Measurements from ENCODE around the gene RRP1. TPM values are rescaled to one million over a fixed set of nuclear protein-coding genes. Genes with fewer than 3 reads are reported as not detected.

The RRP1 gene
- total RNA-seq, 4 donors from 2014 or later = 11.1 to 32.2 (median 12.9) TPM

DNA sequence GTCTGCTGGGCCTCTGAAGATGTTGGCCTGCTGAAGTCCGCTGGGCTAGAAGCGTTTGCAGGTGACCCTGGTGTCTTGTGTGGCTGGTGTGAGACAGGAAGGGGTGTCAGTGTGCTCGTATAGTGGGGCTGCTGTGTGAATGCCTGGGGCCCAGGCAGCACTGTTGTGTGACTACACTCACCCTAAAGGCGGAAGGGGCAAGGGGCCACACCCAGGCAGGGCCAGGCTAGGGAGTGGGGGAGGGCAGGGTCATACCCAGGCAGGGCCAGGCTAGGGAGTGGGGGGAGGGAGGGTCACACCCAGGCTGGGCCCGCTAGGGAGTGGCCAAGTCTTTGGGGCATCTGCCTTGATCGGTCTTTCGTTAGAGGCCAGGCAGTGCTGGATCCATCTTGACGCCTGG is 45.4 kb upstream of the RRP1 start:
- DNase-seq = no peak
- Histone ChIP-seq H3K27me3 (no peaks in the 10 kb centered on the region), H3K27ac (no peak overlapping the region), H3K9me3 (no peaks in the 10 kb centered on the region), H3K4me1 (peaks cover 0 to 12% (median 0%) of the 10 kb centered on the region in 4 donors), H3K4me3 (no peak overlapping the region), H3K36me3 (peaks cover 0 to 67% (median 0%) of the 10 kb centered on the region in 3 donors)
- TF ChIP-seq POLR2A (IDR thresholded peaks at IDR 0.05) = no peak
- TF ChIP-seq, protein P1, sequence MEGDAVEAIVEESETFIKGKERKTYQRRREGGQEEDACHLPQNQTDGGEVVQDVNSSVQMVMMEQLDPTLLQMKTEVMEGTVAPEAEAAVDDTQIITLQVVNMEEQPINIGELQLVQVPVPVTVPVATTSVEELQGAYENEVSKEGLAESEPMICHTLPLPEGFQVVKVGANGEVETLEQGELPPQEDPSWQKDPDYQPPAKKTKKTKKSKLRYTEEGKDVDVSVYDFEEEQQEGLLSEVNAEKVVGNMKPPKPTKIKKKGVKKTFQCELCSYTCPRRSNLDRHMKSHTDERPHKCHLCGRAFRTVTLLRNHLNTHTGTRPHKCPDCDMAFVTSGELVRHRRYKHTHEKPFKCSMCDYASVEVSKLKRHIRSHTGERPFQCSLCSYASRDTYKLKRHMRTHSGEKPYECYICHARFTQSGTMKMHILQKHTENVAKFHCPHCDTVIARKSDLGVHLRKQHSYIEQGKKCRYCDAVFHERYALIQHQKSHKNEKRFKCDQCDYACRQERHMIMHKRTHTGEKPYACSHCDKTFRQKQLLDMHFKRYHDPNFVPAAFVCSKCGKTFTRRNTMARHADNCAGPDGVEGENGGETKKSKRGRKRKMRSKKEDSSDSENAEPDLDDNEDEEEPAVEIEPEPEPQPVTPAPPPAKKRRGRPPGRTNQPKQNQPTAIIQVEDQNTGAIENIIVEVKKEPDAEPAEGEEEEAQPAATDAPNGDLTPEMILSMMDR (IDR thresholded peaks at IDR 0.05) = no peak

DNA sequence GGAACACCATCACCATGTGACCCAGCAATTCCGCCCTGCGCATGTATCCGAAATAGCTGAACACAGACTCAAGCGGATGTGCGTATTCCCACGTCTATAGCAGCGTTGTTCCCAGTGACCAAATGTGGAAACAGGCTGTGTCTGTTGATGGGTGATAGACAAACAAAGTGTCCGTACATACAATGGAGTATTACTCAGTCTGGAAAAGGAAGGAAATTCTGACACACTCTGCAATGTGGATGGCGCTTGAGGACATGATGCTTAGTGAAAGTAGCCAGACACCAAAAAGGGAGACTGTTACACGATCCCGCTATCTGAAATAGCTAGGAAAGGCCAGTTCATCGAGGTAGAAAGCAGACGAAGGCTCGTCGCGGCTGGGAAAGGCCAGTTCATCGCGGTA is 44.7 kb upstream of the RRP1 start:
- H3K36me3 ChIP-seq = peaks cover 0 to 75% (median 0%) of the 10 kb centered on the region in 3 donors
- no peak for DNase-seq
- no peaks in the 10 kb centered on the region for H3K27me3 ChIP-seq
- TF ChIP-seq, protein P1 (IDR thresholded peaks at IDR 0.05) = no peak
- no peak for TF ChIP-seq POLR2A (IDR thresholded peaks at IDR 0.05)
- no peak overlapping the region for H3K4me3 ChIP-seq
- peaks cover 0 to 10% (median 0%) of the 10 kb centered on the region in 4 donors for H3K4me1 ChIP-seq
- no peaks in the 10 kb centered on the region for H3K9me3 ChIP-seq
- H3K27ac ChIP-seq = no peak overlapping the region

- peaks cover 0 to 87% (median 0%) of the 10 kb centered on the region in 3 donors for H3K36me3 ChIP-seq
- DNase-seq = no peak
- no peaks in the 10 kb centered on the region for H3K9me3 ChIP-seq
- H3K27me3 ChIP-seq = no peaks in the 10 kb centered on the region
- H3K4me3 ChIP-seq = no peak overlapping the region
- TF ChIP-seq, protein P1 (IDR thresholded peaks at IDR 0.05) = no peak
- TF ChIP-seq POLR2A (IDR thresholded peaks at IDR 0.05) = no peak
- H3K4me1 ChIP-seq = no peaks in the 10 kb centered on the region
- H3K27ac ChIP-seq = no peak overlapping the region
Measured at GRCh38 chr21:43745772-43746517, 43.4 kb upstream of the RRP1 start.

GRCh38 chr21:43748622-43749021 is 40.8 kb upstream of the RRP1 start:
- no peak overlapping the region for H3K27ac ChIP-seq
- peaks cover 0 to 100% (median 0%) of the 10 kb centered on the region in 3 donors for H3K36me3 ChIP-seq
- TF ChIP-seq, protein P1 (IDR thresholded peaks at IDR 0.05) = no peak
- TF ChIP-seq POLR2A (IDR thresholded peaks at IDR 0.05) = no peak
- DNase-seq = no peak
- no peak overlapping the region for H3K4me3 ChIP-seq
- no peaks in the 10 kb centered on the region for H3K27me3 ChIP-seq
- H3K4me1 ChIP-seq = no peaks in the 10 kb centered on the region
- H3K9me3 ChIP-seq = no peaks in the 10 kb centered on the region

DNA sequence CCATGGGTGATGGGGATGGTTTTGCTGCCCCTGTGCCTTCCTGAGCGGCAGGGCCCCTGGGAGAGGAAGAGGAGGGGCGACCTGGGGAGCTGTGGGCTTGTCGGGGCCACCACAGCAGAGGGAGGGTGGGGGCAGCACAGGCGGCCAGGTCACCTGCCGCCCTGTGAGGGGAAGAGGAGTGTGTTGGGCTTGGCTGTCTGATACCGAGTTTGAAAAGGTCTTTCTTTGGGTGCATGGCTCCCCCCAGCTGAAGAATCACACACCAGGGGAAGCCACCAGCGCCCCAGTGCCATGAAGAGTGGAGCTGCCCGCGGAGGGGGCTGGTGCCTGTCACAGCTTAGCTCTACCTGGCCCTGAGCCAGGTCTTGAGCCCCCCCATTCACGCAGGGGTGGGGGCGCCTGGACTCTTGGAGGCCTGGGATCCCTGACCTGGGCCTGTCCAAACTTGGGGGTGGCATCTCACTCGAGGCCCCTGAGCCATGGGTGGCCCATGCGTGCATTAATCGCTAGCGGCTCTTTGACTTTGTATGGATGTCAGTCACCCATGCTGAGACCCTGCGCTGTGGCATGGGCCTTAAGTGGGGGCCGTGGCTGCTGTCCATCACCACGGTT is 39.6 kb upstream of the RRP1 start:
- Histone ChIP-seq H3K9me3 (no peaks in the 10 kb centered on the region), H3K4me3 (no peak overlapping the region), H3K27ac (no peak overlapping the region), H3K4me1 (no peaks in the 10 kb centered on the region), H3K27me3 (no peaks in the 10 kb centered on the region), H3K36me3 (peaks cover 0 to 100% (median 0%) of the 10 kb centered on the region in 3 donors)
- DNase-seq = no peak
- TF ChIP-seq, protein P1 (IDR thresholded peaks at IDR 0.05) = no peak
- TF ChIP-seq POLR2A (IDR thresholded peaks at IDR 0.05) = no peak

Measured in Peyer's patch (tissue), 4 donors.